Lung (tissue), 12 donors: ENCODE data around the gene CRISPLD2. TPM values are rescaled to one million over a fixed set of nuclear protein-coding genes. Genes with fewer than 3 reads are reported as not detected.

ENCODE experiments used
- ATAC-seq: fragments of 200-7000 bp; cut with Tn5 transposase; one replicate; pipeline ENCODE4 v1.9.1; 2020; ENCODE audit warnings: moderate number of reproducible peaks; ENCODE audit not compliant: insufficient read depth, low FRiP score
- DNase-seq, 3 donors: peaks; one replicate each; pipeline ENCODE4 v3.0.0-alpha.2; 2013 to 2017
- H3K27ac ChIP-seq, 2 donors: one replicate each; pipeline ENCODE4 v1.5.1; 2013; ENCODE audit warnings: mild to moderate bottlenecking in 2 of 2, moderate library complexity in 2 of 2, control low read depth in 1 of 2, inconsistent platforms in 1 of 2, low read depth in 1 of 2, low read length in 1 of 2
- H3K27me3 ChIP-seq, 3 donors: one replicate each; pipeline ENCODE4 v1.5.1; 2013; ENCODE audit warnings: low read length in 2 of 3; ENCODE audit not compliant: control insufficient read depth in 3 of 3, insufficient read depth in 3 of 3
- H3K36me3 ChIP-seq, 4 donors: one replicate each; pipeline ENCODE4 v1.5.1; 2013; ENCODE audit warnings: low read length in 4 of 4, mild to moderate bottlenecking in 1 of 4, moderate library complexity in 1 of 4; ENCODE audit not compliant: control insufficient read depth in 4 of 4, insufficient read depth in 4 of 4
- H3K4me1 ChIP-seq, 5 donors: one replicate each; pipeline ENCODE4 v1.5.1; 2013; ENCODE audit warnings: low read length in 5 of 5, mild to moderate bottlenecking in 2 of 5, moderate library complexity in 1 of 5; ENCODE audit not compliant: control insufficient read depth in 5 of 5, insufficient read depth in 5 of 5
- H3K4me3 ChIP-seq: one replicate; pipeline ENCODE4 v1.5.1; 2013; ENCODE audit warnings: mild to moderate bottlenecking, control low read depth, moderate library complexity
- H3K9ac ChIP-seq, 2 donors: one replicate each; pipeline ENCODE4 v1.5.1; 2013; ENCODE audit warnings: low read length in 2 of 2, control low read depth in 1 of 2; ENCODE audit not compliant: insufficient read depth in 1 of 2
- H3K9me3 ChIP-seq, 4 donors: one replicate each; pipeline ENCODE4 v1.5.1; 2013; ENCODE audit warnings: low read length in 3 of 4, mild to moderate bottlenecking in 1 of 4, moderate library complexity in 1 of 4; ENCODE audit not compliant: control insufficient read depth in 4 of 4, insufficient read depth in 3 of 4
- WGBS, 2 donors: extraction: QIAGEN DNeasy Blood & Tissue Kit; methylation state at CpG; one replicate each; pipeline ENCODE4 v1.1.7; 2013; 5-methylcytosine and 5-hydroxymethylcytosine counted together
- polyA plus RNA-seq, 2 donors: library from polyadenylated mRNA; stranded (reverse); fragments of 200-250 nt; gene quantifications; one replicate each; pipeline ENCODE4 v1.2.1, GENCODE V29; 2013
- total RNA-seq, 2 donors: library from RNA; depleted of rRNA in 1 of 2; stranded (reverse); fragments of >200 nt in 1 of 2; gene quantifications; one replicate each; pipeline ENCODE4 v1.2.1, GENCODE V29; 2014 to 2021
- TF ChIP-seq, protein P1 (sequence below): IDR thresholded peaks from 2 replicates; pipeline ENCODE4 v1.5.1; 2012; ENCODE audit warnings: mild to moderate bottlenecking; ENCODE audit errors: control extremely low read depth, extremely low read depth
- donor health status: control.
- donor health status: control.
- donor health status: Bipolar disorder and iron deficiency.
- donor health status: healthy.
- donor health status: DM: yes; HTN: yes; CAD: no.

The CRISPLD2 gene
- total and polyA plus RNA-seq, 4 donors, result 30.3 to 136 (median 42.5) TPM

GRCh38 chr16:84842516-84843148 is 22.8 kb downstream of the CRISPLD2 start:
- Histone ChIP-seq H3K4me1 (peaks cover 0 to 18% (median 2%) of the 10 kb centered on the region in 5 donors), H3K9me3 (no peaks in the 10 kb centered on the region), H3K9ac (no peak overlapping the region), H3K27ac (peak overlapping the region in 1 of 2 donors; percentile 3), H3K27me3 (no peaks in the 10 kb centered on the region), H3K36me3 (peaks cover 0 to 10% (median 0%) of the 10 kb centered on the region in 4 donors), H3K4me3 (no peak overlapping the region)
- WGBS, 2 donors, result 63 to 70% methylated on average over 18 of the region's 18 CpGs
- TF ChIP-seq, protein P1, sequence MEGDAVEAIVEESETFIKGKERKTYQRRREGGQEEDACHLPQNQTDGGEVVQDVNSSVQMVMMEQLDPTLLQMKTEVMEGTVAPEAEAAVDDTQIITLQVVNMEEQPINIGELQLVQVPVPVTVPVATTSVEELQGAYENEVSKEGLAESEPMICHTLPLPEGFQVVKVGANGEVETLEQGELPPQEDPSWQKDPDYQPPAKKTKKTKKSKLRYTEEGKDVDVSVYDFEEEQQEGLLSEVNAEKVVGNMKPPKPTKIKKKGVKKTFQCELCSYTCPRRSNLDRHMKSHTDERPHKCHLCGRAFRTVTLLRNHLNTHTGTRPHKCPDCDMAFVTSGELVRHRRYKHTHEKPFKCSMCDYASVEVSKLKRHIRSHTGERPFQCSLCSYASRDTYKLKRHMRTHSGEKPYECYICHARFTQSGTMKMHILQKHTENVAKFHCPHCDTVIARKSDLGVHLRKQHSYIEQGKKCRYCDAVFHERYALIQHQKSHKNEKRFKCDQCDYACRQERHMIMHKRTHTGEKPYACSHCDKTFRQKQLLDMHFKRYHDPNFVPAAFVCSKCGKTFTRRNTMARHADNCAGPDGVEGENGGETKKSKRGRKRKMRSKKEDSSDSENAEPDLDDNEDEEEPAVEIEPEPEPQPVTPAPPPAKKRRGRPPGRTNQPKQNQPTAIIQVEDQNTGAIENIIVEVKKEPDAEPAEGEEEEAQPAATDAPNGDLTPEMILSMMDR, result no peak
- no peak for ATAC-seq
- DNase-seq, result peak in 1 of 3 donors; percentile 16

- Histone ChIP-seq H3K36me3 (peaks cover 0 to 13% (median 0%) of the 10 kb centered on the region in 4 donors), H3K4me3 (no peak overlapping the region), H3K27me3 (no peaks in the 10 kb centered on the region), H3K4me1 (peaks cover 0 to 18% (median 2%) of the 10 kb centered on the region in 5 donors), H3K9me3 (no peaks in the 10 kb centered on the region), H3K27ac (peak overlapping the region in 1 of 2 donors; percentile 13), H3K9ac (no peak overlapping the region)
- TF ChIP-seq, protein P1, result no peak
- no peak for ATAC-seq
- WGBS, 2 donors, result 64 to 69% methylated on average over 13 of the region's 13 CpGs
- DNase-seq, result no peak
Observed at GRCh38 chr16:84843149-84844048, 23.6 kb downstream of the CRISPLD2 start.

- Histone ChIP-seq H3K9me3 (no peaks in the 10 kb centered on the region), H3K27me3 (no peaks in the 10 kb centered on the region), H3K9ac (no peak overlapping the region), H3K27ac (peak overlapping the region in 1 of 2 donors; percentile 13), H3K4me3 (no peak overlapping the region), H3K4me1 (peaks cover 0 to 18% (median 2%) of the 10 kb centered on the region in 5 donors), H3K36me3 (peaks cover 0 to 11% (median 0%) of the 10 kb centered on the region in 4 donors)
- 40 to 48% methylated on average over 5 of the region's 5 CpGs for WGBS, 2 donors
- ATAC-seq (no peak), DNase-seq (no peak)
- TF ChIP-seq, protein P1, result no peak
Observed at GRCh38 chr16:84844049-84844350, 24.2 kb downstream of the CRISPLD2 start.
